Measurements from ENCODE around the gene COPS6.

- no peak for TF ChIP-seq POLR2AphosphoS5 (IDR thresholded peaks at IDR 0.05)
- TF ChIP-seq EP300 (IDR thresholded peaks at IDR 0.05), result no peak
- TF ChIP-seq, protein P1, sequence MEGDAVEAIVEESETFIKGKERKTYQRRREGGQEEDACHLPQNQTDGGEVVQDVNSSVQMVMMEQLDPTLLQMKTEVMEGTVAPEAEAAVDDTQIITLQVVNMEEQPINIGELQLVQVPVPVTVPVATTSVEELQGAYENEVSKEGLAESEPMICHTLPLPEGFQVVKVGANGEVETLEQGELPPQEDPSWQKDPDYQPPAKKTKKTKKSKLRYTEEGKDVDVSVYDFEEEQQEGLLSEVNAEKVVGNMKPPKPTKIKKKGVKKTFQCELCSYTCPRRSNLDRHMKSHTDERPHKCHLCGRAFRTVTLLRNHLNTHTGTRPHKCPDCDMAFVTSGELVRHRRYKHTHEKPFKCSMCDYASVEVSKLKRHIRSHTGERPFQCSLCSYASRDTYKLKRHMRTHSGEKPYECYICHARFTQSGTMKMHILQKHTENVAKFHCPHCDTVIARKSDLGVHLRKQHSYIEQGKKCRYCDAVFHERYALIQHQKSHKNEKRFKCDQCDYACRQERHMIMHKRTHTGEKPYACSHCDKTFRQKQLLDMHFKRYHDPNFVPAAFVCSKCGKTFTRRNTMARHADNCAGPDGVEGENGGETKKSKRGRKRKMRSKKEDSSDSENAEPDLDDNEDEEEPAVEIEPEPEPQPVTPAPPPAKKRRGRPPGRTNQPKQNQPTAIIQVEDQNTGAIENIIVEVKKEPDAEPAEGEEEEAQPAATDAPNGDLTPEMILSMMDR (IDR thresholded peaks at IDR 0.05), result no peak
- TF ChIP-seq POLR2A (IDR thresholded peaks at IDR 0.05), result no peak
Measured at GRCh38 chr7:100095289-100095688, 6.5 kb downstream of the COPS6 start.
